Measurements from ENCODE around the gene PDE11A. TPM values are rescaled to one million over a fixed set of nuclear protein-coding genes. Genes with fewer than 3 reads are reported as not detected.
A peak's percentile ranks its signal among the peaks of the same experiment; 100 is the strongest.

The PDE11A gene
- polyA plus RNA-seq, 1 experiment = 0.53 TPM

GRCh38 chr2:177724398-177725287 lies 347.9 kb downstream of the PDE11A start:
- POLR2A ChIA-PET = interaction anchor here (0.6 kb wide), 1 partner anchor 571 kb away, joined by 3 read pairs; no protein-coding TSS in a partner anchor
- no peak for DNase-seq (ENCODE audit: low read depth)
- TF ChIP-seq CTCF (IDR thresholded peaks at IDR 0.05; ENCODE audit: insufficient read depth, low read depth, low read length) = peak; percentile 92
- CTCF ChIA-PET = interaction anchor here (0.7 to 3.4 kb wide), 30 partner anchors 9 to 576 kb away, joined by 3 to 24 read pairs (median 4); no protein-coding TSS in a partner anchor
- H3K27me3 ChIP-seq (ENCODE audit: control insufficient read depth, insufficient read depth, low read length) = peaks cover 3% of the 10 kb centered on the region; the same call in 1 of the 2 replicates
- H3K36me3 ChIP-seq (ENCODE audit: control insufficient read depth, insufficient read depth, low read length) = no peaks in the 10 kb centered on the region
- H3K4me3 ChIP-seq (ENCODE audit: low read depth, low read length) = no peak overlapping the region

DNA sequence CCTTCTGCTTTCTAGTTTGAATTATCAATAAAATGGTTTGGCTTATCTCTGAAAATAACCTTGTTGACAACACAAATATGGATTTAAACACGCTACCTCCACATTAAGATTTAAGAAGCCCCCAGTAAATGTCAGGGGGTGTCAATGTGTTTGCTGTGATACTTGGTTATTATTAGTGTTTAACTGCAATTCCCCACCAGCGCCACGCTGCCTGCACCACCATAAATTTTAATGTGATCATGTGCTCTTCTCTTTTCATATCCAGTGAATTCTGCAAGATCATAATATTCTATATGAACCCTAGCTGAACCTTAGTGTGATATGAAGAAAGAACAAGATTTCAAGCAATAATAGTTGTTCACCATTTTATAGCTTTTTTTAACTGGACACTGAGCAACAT lies 349.3 kb downstream of the PDE11A start:
- CTCF ChIA-PET = interaction anchor here (0.7 to 3.4 kb wide), 9 partner anchors 13 to 575 kb away, joined by 3 to 24 read pairs (median 7); no protein-coding TSS in a partner anchor
- H3K36me3 ChIP-seq (ENCODE audit: control insufficient read depth, insufficient read depth, low read length) = no peaks in the 10 kb centered on the region
- POLR2A ChIA-PET = no interaction called here

DNA sequence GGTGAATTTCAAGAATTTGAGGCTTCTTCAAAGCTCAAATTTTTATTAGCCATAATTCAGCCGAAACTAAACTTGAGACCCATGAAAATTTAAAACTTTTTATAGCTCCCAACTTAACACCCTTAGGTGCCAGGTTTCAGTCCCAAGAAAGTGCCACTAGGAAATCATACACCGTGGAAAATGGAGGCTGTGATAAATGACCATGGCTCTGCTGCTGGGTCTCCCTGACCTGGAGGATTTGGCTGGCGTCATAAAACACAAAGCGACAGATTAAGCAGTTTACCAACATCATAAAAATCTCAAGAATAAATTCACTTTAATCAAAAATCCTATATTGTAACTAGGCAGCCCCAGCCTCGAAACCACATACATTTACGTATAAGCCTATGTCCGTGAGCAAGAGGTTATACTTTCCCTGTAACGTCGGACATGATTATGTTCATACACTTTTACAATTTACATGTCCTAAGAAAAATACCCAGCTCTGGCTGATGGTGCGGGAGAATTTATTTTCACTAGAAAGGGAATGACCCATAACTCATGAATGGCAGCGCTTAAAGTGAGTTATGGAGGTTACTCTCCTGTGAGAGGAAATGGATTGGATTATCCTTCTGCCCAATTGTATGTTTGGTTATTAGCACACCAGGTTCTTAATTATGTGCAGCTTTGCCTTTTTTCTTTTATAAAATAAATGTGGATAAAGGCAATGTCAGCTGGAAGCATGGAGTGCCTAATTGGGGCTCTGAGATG lies 350.6 kb downstream of the PDE11A start:
- POLR2A ChIA-PET = no interaction called here
- DNase-seq (ENCODE audit: low read depth) = no peak
- H3K27me3 ChIP-seq (ENCODE audit: control insufficient read depth, insufficient read depth, low read length) = peaks cover 2% of the 10 kb centered on the region; the same call in 1 of the 2 replicates
- no peak for TF ChIP-seq CTCF (IDR thresholded peaks at IDR 0.05; ENCODE audit: insufficient read depth, low read depth, low read length)
- no peak overlapping the region for H3K4me3 ChIP-seq (ENCODE audit: low read depth, low read length)
- CTCF ChIA-PET = interaction anchor here (1.2 to 3.4 kb wide), 4 partner anchors 256 to 573 kb away, joined by 3 to 22 read pairs (median 6); no protein-coding TSS in a partner anchor
- no peaks in the 10 kb centered on the region for H3K36me3 ChIP-seq (ENCODE audit: control insufficient read depth, insufficient read depth, low read length)

More for the DNA sequence above, 349.3 kb downstream of the PDE11A start:
- DNase-seq (ENCODE audit: low read depth) = no peak
- no peak for TF ChIP-seq CTCF (IDR thresholded peaks at IDR 0.05; ENCODE audit: insufficient read depth, low read depth, low read length)
- H3K27me3 ChIP-seq (ENCODE audit: control insufficient read depth, insufficient read depth, low read length) = peaks cover 3% of the 10 kb centered on the region; the same call in 1 of the 2 replicates
- H3K4me3 ChIP-seq (ENCODE audit: low read depth, low read length) = no peak overlapping the region

GRCh38 chr2:177721087-177721486 lies 351.5 kb downstream of the PDE11A start:
- ChIA-PET CTCF (interaction anchor here (1.2 to 1.5 kb wide), 2 partner anchors 255 to 388 kb away, joined by 3 to 4 read pairs; no protein-coding TSS in a partner anchor), POLR2A (no interaction called here)
- no peak for DNase-seq (ENCODE audit: low read depth)
- no peak for TF ChIP-seq CTCF (IDR thresholded peaks at IDR 0.05; ENCODE audit: insufficient read depth, low read depth, low read length)
- Histone ChIP-seq H3K27me3 (ENCODE audit: control insufficient read depth, insufficient read depth, low read length) (peaks cover 2% of the 10 kb centered on the region; the same call in 1 of the 2 replicates), H3K4me3 (ENCODE audit: low read depth, low read length) (no peak overlapping the region), H3K36me3 (ENCODE audit: control insufficient read depth, insufficient read depth, low read length) (no peaks in the 10 kb centered on the region)

Measured in BJ (cell line).